ENCODE measurements around the gene OR56B1. TPM values are rescaled to one million over a fixed set of nuclear protein-coding genes. Genes with fewer than 3 reads are reported as not detected.
"Not testable (repeated sequence)": the region's sequence is repeated elsewhere in the genome, so short reads cannot be mapped to it uniquely, and the experiment has no call there.

OR56B1 gene
- total and polyA plus RNA-seq, 11 donors = 0.13 TPM; not detected in 10

GRCh38 chr11:5713695-5714094 lies 22.6 kb upstream of the OR56B1 start:
- ATAC-seq = no peak

GRCh38 chr11:5716518-5716917 lies 19.7 kb upstream of the OR56B1 start:
- DNase-seq; intact Hi-C loops (cut with DNase I); H3K4me3 ChIP-seq; ATAC-seq; H3K36me3 ChIP-seq; H3K4me1 ChIP-seq; H3K27ac ChIP-seq; H3K27me3 ChIP-seq: not testable (repeated sequence)
- H3K9me3 ChIP-seq = peaks cover 0 to 13% (median 0%) of the 10 kb centered on the region in 12 donors
- WGBS, 4 donors = 56 to 100% (median 85%) methylated on average over 1 of the region's 1 CpG

More at GRCh38 chr11:5713695-5714094, 22.6 kb upstream of the OR56B1 start:
- H3K27me3 ChIP-seq = no peaks in the 10 kb centered on the region
- WGBS, 4 donors = 43 to 59% (median 46%) methylated on average over 3 to 5 of the region's 5 CpGs
- no peak overlapping the region for H3K27ac ChIP-seq
- H3K9me3 ChIP-seq = peaks cover 0 to 13% (median 0%) of the 10 kb centered on the region in 12 donors
- H3K36me3 ChIP-seq = peaks cover 0 to 35% (median 14%) of the 10 kb centered on the region in 9 donors
- intact Hi-C loops (cut with DNase I) = no loop called here
- H3K4me1 ChIP-seq = no peaks in the 10 kb centered on the region
- no peak for DNase-seq
- TF ChIP-seq CTCF (IDR thresholded peaks at IDR 0.05) (no peak), POLR2A (IDR thresholded peaks at IDR 0.05) (no peak)
- no peak overlapping the region for H3K4me3 ChIP-seq

GRCh38 chr11:5719703-5720495 lies 16.3 kb upstream of the OR56B1 start:
- intact Hi-C loops (cut with DNase I) = no loop called here
- no peaks in the 10 kb centered on the region for H3K36me3 ChIP-seq
- peaks cover 0 to 13% (median 0%) of the 10 kb centered on the region in 12 donors for H3K9me3 ChIP-seq
- no peak overlapping the region for H3K27ac ChIP-seq
- no peak for DNase-seq
- no peak for ATAC-seq
- 90 to 96% (median 93%) methylated on average over 3 of the region's 3 CpGs for WGBS, 4 donors
- no peak overlapping the region for H3K4me3 ChIP-seq
- no peaks in the 10 kb centered on the region for H3K27me3 ChIP-seq
- H3K4me1 ChIP-seq = no peaks in the 10 kb centered on the region
- TF ChIP-seq CTCF (IDR thresholded peaks at IDR 0.05) (no peak), POLR2A (IDR thresholded peaks at IDR 0.05) (no peak)

- H3K4me1 ChIP-seq = no peaks in the 10 kb centered on the region
Measured at GRCh38 chr11:5722622-5723021, 13.6 kb upstream of the OR56B1 start.

More at GRCh38 chr11:5722622-5723021, 13.6 kb upstream of the OR56B1 start:
- no peak overlapping the region for H3K4me3 ChIP-seq
- H3K9me3 ChIP-seq = peaks cover 0 to 4% (median 0%) of the 10 kb centered on the region in 12 donors
- no peaks in the 10 kb centered on the region for H3K27me3 ChIP-seq
- DNase-seq = no peak
- TF ChIP-seq CTCF (IDR thresholded peaks at IDR 0.05) (no peak), POLR2A (IDR thresholded peaks at IDR 0.05) (no peak)
- intact Hi-C loops (cut with DNase I) = no loop called here
- H3K27ac ChIP-seq = no peak overlapping the region
- ATAC-seq = no peak
- 59 to 87% (median 63%) methylated on average over 2 of the region's 2 CpGs for WGBS, 4 donors
- H3K36me3 ChIP-seq = no peaks in the 10 kb centered on the region
